ENCODE data around the gene PHOSPHO1. TPM values are rescaled to one million over a fixed set of nuclear protein-coding genes. Genes with fewer than 3 reads are reported as not detected.
A peak's percentile ranks its signal among the peaks of the same experiment; 100 is the strongest.
"Not testable (repeated sequence)": the region's sequence is repeated elsewhere in the genome, so short reads cannot be mapped to it uniquely, and the experiment has no call there.

Gene PHOSPHO1
- total RNA-seq, 1 donor from 2014 or later = not detected

DNA sequence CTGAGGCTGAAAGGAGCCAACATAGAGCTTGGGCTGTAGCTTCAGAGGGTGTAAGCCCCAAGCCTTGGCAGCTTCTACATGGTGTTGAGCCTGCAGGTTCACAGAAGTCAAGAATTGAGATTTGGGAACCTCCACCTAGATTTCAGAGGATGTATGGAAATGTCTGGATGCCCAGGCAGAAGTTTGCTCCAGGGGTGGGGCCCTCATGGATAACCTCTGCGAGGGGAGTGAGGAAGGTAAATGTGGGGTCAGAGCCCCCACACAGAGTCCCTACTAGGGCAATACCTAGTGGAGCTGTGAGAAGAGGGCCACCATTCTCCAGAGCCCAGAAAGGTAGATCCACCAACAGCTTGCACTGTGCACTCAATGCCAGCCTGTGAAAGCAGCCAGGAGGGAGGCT is 45.2 kb downstream of the PHOSPHO1 start:
- H3K27me3 Mint-ChIP-seq; H3K36me3 Mint-ChIP-seq (ENCODE audit: low read depth); intact Hi-C loops (cut with micrococcal nuclease); H3K27ac Mint-ChIP-seq; DNase-seq; H3K4me1 Mint-ChIP-seq; H3K4me3 Mint-ChIP-seq: not testable (repeated sequence)
- peaks cover 12% of the 10 kb centered on the region for H3K9me3 Mint-ChIP-seq

GRCh38 chr17:49184522-49184921 is 46.1 kb downstream of the PHOSPHO1 start:
- peaks cover 12% of the 10 kb centered on the region for H3K9me3 Mint-ChIP-seq
- intact Hi-C loops (cut with micrococcal nuclease); H3K4me1 Mint-ChIP-seq; H3K4me3 Mint-ChIP-seq; H3K36me3 Mint-ChIP-seq (ENCODE audit: low read depth); H3K27ac Mint-ChIP-seq; DNase-seq; H3K27me3 Mint-ChIP-seq: not testable (repeated sequence)

- no peak overlapping the region for H3K27ac Mint-ChIP-seq
- peaks cover 2% of the 10 kb centered on the region for H3K36me3 Mint-ChIP-seq (ENCODE audit: low read depth)
- peaks cover 1% of the 10 kb centered on the region for H3K27me3 Mint-ChIP-seq
- peaks cover 12% of the 10 kb centered on the region for H3K9me3 Mint-ChIP-seq
- no peak overlapping the region for H3K4me3 Mint-ChIP-seq
- intact Hi-C loops (cut with micrococcal nuclease) = no loop called here
- no peak for DNase-seq
- peaks cover 3% of the 10 kb centered on the region for H3K4me1 Mint-ChIP-seq
Measured at GRCh38 chr17:49183801-49184200, 46.8 kb downstream of the PHOSPHO1 start.

- peaks cover 1% of the 10 kb centered on the region for H3K27me3 Mint-ChIP-seq
- intact Hi-C loops (cut with micrococcal nuclease) = no loop called here
- H3K27ac Mint-ChIP-seq = no peak overlapping the region
- H3K36me3 Mint-ChIP-seq (ENCODE audit: low read depth) = peaks cover 2% of the 10 kb centered on the region
- peaks cover 3% of the 10 kb centered on the region for H3K4me1 Mint-ChIP-seq
- H3K9me3 Mint-ChIP-seq = peaks cover 12% of the 10 kb centered on the region
- no peak overlapping the region for H3K4me3 Mint-ChIP-seq
- DNase-seq = no peak
Measured at GRCh38 chr17:49183341-49183740, 47.2 kb downstream of the PHOSPHO1 start.

- Mint-ChIP-seq H3K4me1 (peaks cover 3% of the 10 kb centered on the region), H3K4me3 (no peak overlapping the region), H3K9me3 (peaks cover 9% of the 10 kb centered on the region), H3K27ac (no peak overlapping the region), H3K36me3 (ENCODE audit: low read depth) (peaks cover 2% of the 10 kb centered on the region), H3K27me3 (peaks cover 1% of the 10 kb centered on the region)
- intact Hi-C loops (cut with micrococcal nuclease) = loop anchor here (1.0 kb wide), 2 partner anchors 46 to 109 kb away; no protein-coding TSS in a partner anchor
- no peak for DNase-seq
Measured at GRCh38 chr17:49180998-49181635, 49.5 kb downstream of the PHOSPHO1 start.

DNA sequence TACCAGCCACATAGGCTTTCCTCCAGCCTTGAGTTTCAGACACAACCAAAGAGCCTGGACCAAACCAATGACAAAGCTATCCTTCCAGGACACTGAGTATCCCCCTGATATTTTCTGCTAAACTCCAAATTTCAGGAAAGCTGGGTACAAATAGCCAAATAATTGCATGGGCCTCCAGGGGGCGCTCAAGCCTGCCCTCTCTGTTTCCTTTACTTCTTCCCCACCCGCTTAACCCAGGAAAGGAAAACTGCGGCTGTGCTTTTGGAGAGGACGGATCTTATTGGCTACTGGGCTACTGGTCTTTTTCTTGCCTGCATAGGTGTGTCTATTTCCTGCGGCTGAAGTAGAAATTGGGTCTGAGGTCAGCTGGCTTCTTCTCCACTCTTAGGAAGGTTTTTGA is 50.3 kb downstream of the PHOSPHO1 start:
- peaks cover 9% of the 10 kb centered on the region for H3K9me3 Mint-ChIP-seq
- peaks cover 1% of the 10 kb centered on the region for H3K27me3 Mint-ChIP-seq
- H3K4me1 Mint-ChIP-seq = peaks cover 3% of the 10 kb centered on the region
- H3K4me3 Mint-ChIP-seq = no peak overlapping the region
- H3K36me3 Mint-ChIP-seq (ENCODE audit: low read depth) = peaks cover under 1% of the 10 kb centered on the region
- no peak overlapping the region for H3K27ac Mint-ChIP-seq
- DNase-seq = peak; percentile 88
- intact Hi-C loops (cut with micrococcal nuclease) = loop anchor here (1.0 kb wide), 2 partner anchors 47 to 110 kb away; no protein-coding TSS in a partner anchor

DNA sequence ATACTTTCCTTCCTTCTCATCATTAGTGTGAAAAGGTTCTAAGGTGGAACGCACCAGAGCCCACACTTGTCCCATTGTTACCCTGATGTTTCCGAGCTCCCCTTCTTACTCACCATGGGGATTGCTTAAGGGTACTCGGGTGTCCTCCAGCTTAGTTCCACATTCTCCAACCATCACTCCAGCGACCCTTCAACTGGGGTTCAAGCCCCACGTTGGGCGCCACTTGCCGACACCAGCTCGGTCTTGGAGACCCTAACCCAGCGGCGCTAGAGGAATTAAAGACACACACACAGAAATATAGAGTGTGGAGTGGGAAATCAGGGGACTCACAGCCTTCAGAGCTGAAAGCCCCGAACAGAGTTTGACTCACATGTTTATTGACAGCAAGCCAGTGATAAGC is 54.6 kb downstream of the PHOSPHO1 start:
- H3K4me1 Mint-ChIP-seq; H3K36me3 Mint-ChIP-seq (ENCODE audit: low read depth); H3K4me3 Mint-ChIP-seq; DNase-seq; intact Hi-C loops (cut with micrococcal nuclease); H3K27ac Mint-ChIP-seq: not testable (repeated sequence)
- Mint-ChIP-seq H3K27me3 (peaks cover 15% of the 10 kb centered on the region), H3K9me3 (peaks cover 16% of the 10 kb centered on the region)

Other genes with a start within 250 kb of the PHOSPHO1 start
- gene IGF2BP1, start 233.4 kb downstream of the PHOSPHO1 start, total RNA-seq = 0.09 TPM in 1 of 2 replicates, not detected in the other
- 0.02 and 0.05 TPM in 2 replicates for gene B4GALNT2, start 98.0 kb downstream of the PHOSPHO1 start, total RNA-seq
- gene GNGT2, start 20.2 kb downstream of the PHOSPHO1 start, total RNA-seq = 18.2 and 19.5 TPM in 2 replicates
- 27.8 and 28.4 TPM in 2 replicates for gene ABI3, start 20.1 kb downstream of the PHOSPHO1 start, total RNA-seq
- gene ZNF652, start 131.5 kb upstream of the PHOSPHO1 start, total RNA-seq = 4.5 and 5.5 TPM in 2 replicates
- 440 and 448 TPM in 2 replicates for gene PHB1, start 184.1 kb upstream of the PHOSPHO1 start, total RNA-seq